ENCODE data around the gene DNAJB4. TPM values are rescaled to one million over a fixed set of nuclear protein-coding genes. Genes with fewer than 3 reads are reported as not detected.

Gene DNAJB4
- total and polyA plus RNA-seq, 2 of the 8 experiments (the other 6 are each of a cell fraction or from before 2014, with no cell fraction given): 6.6 to 21.8 TPM

DNA sequence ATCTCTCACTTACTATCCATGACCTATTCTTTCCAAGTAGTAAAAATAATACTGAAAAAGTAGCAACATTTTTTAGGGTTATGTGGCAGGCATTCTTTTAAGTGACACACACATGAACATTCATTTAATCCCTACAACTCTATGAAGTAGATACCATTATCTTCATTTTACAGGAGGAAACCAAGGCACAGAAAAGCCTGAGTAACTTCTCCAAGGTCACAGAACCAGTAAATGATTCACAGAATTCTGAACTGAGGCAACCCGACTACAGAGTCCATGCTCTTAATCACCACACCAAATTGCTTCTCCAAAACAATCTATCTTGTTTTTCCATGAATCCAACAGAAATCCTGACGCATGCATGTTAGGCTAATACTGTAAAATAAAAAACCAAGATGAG, 43.3 kb upstream of the DNAJB4 start (continued):
- TF ChIP-seq, protein P1, sequence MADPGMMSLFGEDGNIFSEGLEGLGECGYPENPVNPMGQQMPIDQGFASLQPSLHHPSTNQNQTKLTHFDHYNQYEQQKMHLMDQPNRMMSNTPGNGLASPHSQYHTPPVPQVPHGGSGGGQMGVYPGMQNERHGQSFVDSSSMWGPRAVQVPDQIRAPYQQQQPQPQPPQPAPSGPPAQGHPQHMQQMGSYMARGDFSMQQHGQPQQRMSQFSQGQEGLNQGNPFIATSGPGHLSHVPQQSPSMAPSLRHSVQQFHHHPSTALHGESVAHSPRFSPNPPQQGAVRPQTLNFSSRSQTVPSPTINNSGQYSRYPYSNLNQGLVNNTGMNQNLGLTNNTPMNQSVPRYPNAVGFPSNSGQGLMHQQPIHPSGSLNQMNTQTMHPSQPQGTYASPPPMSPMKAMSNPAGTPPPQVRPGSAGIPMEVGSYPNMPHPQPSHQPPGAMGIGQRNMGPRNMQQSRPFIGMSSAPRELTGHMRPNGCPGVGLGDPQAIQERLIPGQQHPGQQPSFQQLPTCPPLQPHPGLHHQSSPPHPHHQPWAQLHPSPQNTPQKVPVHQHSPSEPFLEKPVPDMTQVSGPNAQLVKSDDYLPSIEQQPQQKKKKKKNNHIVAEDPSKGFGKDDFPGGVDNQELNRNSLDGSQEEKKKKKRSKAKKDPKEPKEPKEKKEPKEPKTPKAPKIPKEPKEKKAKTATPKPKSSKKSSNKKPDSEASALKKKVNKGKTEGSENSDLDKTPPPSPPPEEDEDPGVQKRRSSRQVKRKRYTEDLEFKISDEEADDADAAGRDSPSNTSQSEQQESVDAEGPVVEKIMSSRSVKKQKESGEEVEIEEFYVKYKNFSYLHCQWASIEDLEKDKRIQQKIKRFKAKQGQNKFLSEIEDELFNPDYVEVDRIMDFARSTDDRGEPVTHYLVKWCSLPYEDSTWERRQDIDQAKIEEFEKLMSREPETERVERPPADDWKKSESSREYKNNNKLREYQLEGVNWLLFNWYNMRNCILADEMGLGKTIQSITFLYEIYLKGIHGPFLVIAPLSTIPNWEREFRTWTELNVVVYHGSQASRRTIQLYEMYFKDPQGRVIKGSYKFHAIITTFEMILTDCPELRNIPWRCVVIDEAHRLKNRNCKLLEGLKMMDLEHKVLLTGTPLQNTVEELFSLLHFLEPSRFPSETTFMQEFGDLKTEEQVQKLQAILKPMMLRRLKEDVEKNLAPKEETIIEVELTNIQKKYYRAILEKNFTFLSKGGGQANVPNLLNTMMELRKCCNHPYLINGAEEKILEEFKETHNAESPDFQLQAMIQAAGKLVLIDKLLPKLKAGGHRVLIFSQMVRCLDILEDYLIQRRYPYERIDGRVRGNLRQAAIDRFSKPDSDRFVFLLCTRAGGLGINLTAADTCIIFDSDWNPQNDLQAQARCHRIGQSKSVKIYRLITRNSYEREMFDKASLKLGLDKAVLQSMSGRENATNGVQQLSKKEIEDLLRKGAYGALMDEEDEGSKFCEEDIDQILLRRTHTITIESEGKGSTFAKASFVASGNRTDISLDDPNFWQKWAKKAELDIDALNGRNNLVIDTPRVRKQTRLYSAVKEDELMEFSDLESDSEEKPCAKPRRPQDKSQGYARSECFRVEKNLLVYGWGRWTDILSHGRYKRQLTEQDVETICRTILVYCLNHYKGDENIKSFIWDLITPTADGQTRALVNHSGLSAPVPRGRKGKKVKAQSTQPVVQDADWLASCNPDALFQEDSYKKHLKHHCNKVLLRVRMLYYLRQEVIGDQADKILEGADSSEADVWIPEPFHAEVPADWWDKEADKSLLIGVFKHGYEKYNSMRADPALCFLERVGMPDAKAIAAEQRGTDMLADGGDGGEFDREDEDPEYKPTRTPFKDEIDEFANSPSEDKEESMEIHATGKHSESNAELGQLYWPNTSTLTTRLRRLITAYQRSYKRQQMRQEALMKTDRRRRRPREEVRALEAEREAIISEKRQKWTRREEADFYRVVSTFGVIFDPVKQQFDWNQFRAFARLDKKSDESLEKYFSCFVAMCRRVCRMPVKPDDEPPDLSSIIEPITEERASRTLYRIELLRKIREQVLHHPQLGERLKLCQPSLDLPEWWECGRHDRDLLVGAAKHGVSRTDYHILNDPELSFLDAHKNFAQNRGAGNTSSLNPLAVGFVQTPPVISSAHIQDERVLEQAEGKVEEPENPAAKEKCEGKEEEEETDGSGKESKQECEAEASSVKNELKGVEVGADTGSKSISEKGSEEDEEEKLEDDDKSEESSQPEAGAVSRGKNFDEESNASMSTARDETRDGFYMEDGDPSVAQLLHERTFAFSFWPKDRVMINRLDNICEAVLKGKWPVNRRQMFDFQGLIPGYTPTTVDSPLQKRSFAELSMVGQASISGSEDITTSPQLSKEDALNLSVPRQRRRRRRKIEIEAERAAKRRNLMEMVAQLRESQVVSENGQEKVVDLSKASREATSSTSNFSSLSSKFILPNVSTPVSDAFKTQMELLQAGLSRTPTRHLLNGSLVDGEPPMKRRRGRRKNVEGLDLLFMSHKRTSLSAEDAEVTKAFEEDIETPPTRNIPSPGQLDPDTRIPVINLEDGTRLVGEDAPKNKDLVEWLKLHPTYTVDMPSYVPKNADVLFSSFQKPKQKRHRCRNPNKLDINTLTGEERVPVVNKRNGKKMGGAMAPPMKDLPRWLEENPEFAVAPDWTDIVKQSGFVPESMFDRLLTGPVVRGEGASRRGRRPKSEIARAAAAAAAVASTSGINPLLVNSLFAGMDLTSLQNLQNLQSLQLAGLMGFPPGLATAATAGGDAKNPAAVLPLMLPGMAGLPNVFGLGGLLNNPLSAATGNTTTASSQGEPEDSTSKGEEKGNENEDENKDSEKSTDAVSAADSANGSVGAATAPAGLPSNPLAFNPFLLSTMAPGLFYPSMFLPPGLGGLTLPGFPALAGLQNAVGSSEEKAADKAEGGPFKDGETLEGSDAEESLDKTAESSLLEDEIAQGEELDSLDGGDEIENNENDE (IDR thresholded peaks at IDR 0.05; ENCODE audit: insufficient replicate concordance, low read length): no peak
